Adipose tissue (tissue), 3 donors: ENCODE data around the gene IFNL3. TPM values are rescaled to one million over a fixed set of nuclear protein-coding genes. Genes with fewer than 3 reads are reported as not detected.
"Not testable (repeated sequence)": the region's sequence is repeated elsewhere in the genome, so short reads cannot be mapped to it uniquely, and the experiment has no call there.

ENCODE experiments used
- H3K27ac ChIP-seq: one replicate; pipeline ENCODE4 v1.5.1; 2013; ENCODE audit warnings: low read depth, low read length
- WGBS, 3 donors: extraction: QIAGEN DNeasy Blood & Tissue Kit; methylation state at CpG; one replicate each; pipeline ENCODE4 v1.1.7; 2013; 5-methylcytosine and 5-hydroxymethylcytosine counted together
- polyA plus RNA-seq, 3 donors: library from polyadenylated mRNA; stranded (reverse); fragments of 200-250 nt; gene quantifications; one replicate each; pipeline ENCODE4 v1.2.3, GENCODE V29; 2013
- donor health status: healthy with polysubstance abuse.
- donor health status: Bipolar disorder and iron deficiency.
- donor health status: healthy.

IFNL3 gene
- polyA plus RNA-seq, 3 donors, result not detected

- WGBS, 3 donors, result 86 to 89% (median 86%) methylated on average over 29 of the region's 29 CpGs
- H3K27ac ChIP-seq, result no peak overlapping the region
Measured at GRCh38 chr19:39254531-39255345, 9.9 kb upstream of the IFNL3 start.

GRCh38 chr19:39253374-39254149 lies 8.8 kb upstream of the IFNL3 start:
- 76 to 87% (median 85%) methylated on average over 8 of the region's 8 CpGs for WGBS, 3 donors
- H3K27ac ChIP-seq, result no peak overlapping the region

GRCh38 chr19:39252458-39252857 lies 7.7 kb upstream of the IFNL3 start:
- no peak overlapping the region for H3K27ac ChIP-seq

GRCh38 chr19:39251846-39252245 lies 7.0 kb upstream of the IFNL3 start:
- no peak overlapping the region for H3K27ac ChIP-seq
- WGBS, 3 donors, result 33 to 76% (median 39%) methylated on average over 3 of the region's 3 CpGs

More at GRCh38 chr19:39252458-39252857, 7.7 kb upstream of the IFNL3 start:
- WGBS, 3 donors, result 30 to 80% (median 38%) methylated on average over 3 of the region's 3 CpGs

- H3K27ac ChIP-seq, result no peak overlapping the region
- WGBS, 3 donors, result 78 to 88% (median 81%) methylated on average over 5 of the region's 5 CpGs
Measured at GRCh38 chr19:39251081-39251480, 6.3 kb upstream of the IFNL3 start.

- WGBS, 3 donors, result 62 to 70% (median 67%) methylated on average over 13 of the region's 13 CpGs
- H3K27ac ChIP-seq, result no peak within 1 kb of the TSS
Measured at GRCh38 chr19:39248806-39249205, 4.0 kb upstream of the IFNL3 start, which contains the start of gene IFNL4. IFNL4 (minus strand) TSS chr19:39248856.

- no peak overlapping the region for H3K27ac ChIP-seq
- 20 to 26% (median 21%) methylated on average over 80 to 92 of the region's 92 CpGs for WGBS, 3 donors
Measured at GRCh38 chr19:39247701-39248664, 3.2 kb upstream of the IFNL3 start.

- 26 to 37% (median 31%) methylated on average over 34 to 42 of the region's 42 CpGs for WGBS, 3 donors
Measured at GRCh38 chr19:39246951-39247669, 2.3 kb upstream of the IFNL3 start.

GRCh38 chr19:39245166-39245565 lies 360 bp upstream of the IFNL3 start:
- WGBS, 3 donors, result no CpG with 5 or more reads among the region's 1 CpG
- H3K27ac ChIP-seq, result not testable (repeated sequence)

More at GRCh38 chr19:39246951-39247669, 2.3 kb upstream of the IFNL3 start:
- no peak overlapping the region for H3K27ac ChIP-seq

- H3K27ac ChIP-seq, result not testable (repeated sequence)
- WGBS, 3 donors, result 76 to 85% (median 81%) methylated on average over 8 to 12 of the region's 13 CpGs
Measured at GRCh38 chr19:39243741-39244140, 1.1 kb downstream of the IFNL3 start.

- no peak overlapping the region for H3K27ac ChIP-seq
- WGBS, 3 donors, result 84 to 94% (median 92%) methylated on average over 7 of the region's 7 CpGs
Measured at GRCh38 chr19:39240421-39240820, 4.4 kb downstream of the IFNL3 start.

GRCh38 chr19:39238944-39239343 lies 5.9 kb downstream of the IFNL3 start:
- WGBS, 3 donors, result 80 to 89% (median 89%) methylated on average over 6 of the region's 6 CpGs
- no peak overlapping the region for H3K27ac ChIP-seq

- no peak overlapping the region for H3K27ac ChIP-seq
- 78 to 89% (median 79%) methylated on average over 6 of the region's 6 CpGs for WGBS, 3 donors
Measured at GRCh38 chr19:39238209-39238608, 6.6 kb downstream of the IFNL3 start.

- H3K27ac ChIP-seq, result no peak overlapping the region
- WGBS, 3 donors, result 34 to 40% (median 36%) methylated on average over 22 of the region's 22 CpGs
Measured at GRCh38 chr19:39237200-39238184, 7.3 kb downstream of the IFNL3 start.

- H3K27ac ChIP-seq, result no peak overlapping the region
- 69 to 80% (median 76%) methylated on average over 9 to 12 of the region's 12 CpGs for WGBS, 3 donors
Measured at GRCh38 chr19:39236527-39236926, 8.3 kb downstream of the IFNL3 start.

GRCh38 chr19:39232708-39233107 lies 12.1 kb downstream of the IFNL3 start:
- 85 to 91% (median 88%) methylated on average over 5 of the region's 5 CpGs for WGBS, 3 donors
- H3K27ac ChIP-seq, result no peak overlapping the region
